ENCODE measurements around the gene TIFAB.

Gene TIFAB

GRCh38 chr5:135466178-135467050, 14.3 kb upstream of the TIFAB start:
- TF ChIP-seq REST (IDR thresholded peaks at IDR 0.05; ENCODE audit: insufficient read depth in 1 of 2, low read depth in 2 of 2, low read length in 2 of 2) (no peak), SIN3A (IDR thresholded peaks at IDR 0.05; ENCODE audit: borderline replicate concordance, insufficient read depth, low read length) (no peak), TAF1 (IDR thresholded peaks at IDR 0.05; ENCODE audit: borderline replicate concordance, insufficient read depth, low read length) (no peak), FOXP2 (optimal IDR thresholded peaks at IDR 0.05; ENCODE audit: borderline replicate concordance, extremely low read depth, extremely low read length, insufficient read depth) (no peak), POLR2AphosphoS5 (IDR thresholded peaks at IDR 0.05; ENCODE audit: low read depth, low read length) (no peak)

DNA sequence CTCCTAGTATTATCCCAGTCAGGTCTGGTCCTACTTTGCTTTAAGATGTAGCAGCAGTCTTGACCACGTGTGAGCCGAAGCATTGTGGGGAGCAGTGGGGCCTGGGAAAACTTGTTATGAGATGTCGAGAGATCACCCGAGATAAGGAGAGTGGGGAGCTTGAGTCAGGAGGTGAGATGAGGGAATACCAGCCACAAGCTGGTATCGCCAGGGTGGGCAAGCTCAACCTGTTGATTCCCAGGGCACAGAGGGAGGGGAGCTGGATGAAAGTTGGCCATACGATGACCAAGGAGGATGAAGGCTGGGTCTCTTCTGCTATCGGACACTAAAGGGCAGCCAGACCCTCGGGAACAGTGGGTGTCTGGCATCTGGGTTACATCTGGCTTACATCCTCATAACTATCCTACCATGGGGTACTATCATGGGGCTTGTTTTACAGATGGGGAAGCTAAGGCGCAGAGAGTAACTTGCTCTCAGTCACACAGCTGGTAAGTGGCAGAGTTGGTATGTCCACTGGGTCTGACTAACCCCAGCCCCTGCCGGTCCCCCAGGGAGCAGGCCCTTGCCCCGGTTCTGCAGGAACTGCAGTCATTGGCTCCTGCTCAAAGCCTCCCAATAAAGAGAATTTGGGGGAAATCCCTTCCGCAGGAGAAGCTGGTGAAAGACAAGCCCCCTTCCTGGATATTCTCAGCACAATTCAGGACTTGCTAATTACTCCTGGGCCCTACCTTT, 13.4 kb upstream of the TIFAB start:
- TF ChIP-seq FOXP2 (optimal IDR thresholded peaks at IDR 0.05; ENCODE audit: borderline replicate concordance, extremely low read depth, extremely low read length, insufficient read depth), result no peak
- TF ChIP-seq REST (IDR thresholded peaks at IDR 0.05; ENCODE audit: insufficient read depth in 1 of 2, low read depth in 2 of 2, low read length in 2 of 2), result no peak
- no peak for TF ChIP-seq TAF1 (IDR thresholded peaks at IDR 0.05; ENCODE audit: borderline replicate concordance, insufficient read depth, low read length)
- TF ChIP-seq POLR2AphosphoS5 (IDR thresholded peaks at IDR 0.05; ENCODE audit: low read depth, low read length), result no peak
- no peak for TF ChIP-seq SIN3A (IDR thresholded peaks at IDR 0.05; ENCODE audit: borderline replicate concordance, insufficient read depth, low read length)

- no peak for TF ChIP-seq POLR2AphosphoS5 (IDR thresholded peaks at IDR 0.05; ENCODE audit: low read depth, low read length)
Observed at GRCh38 chr5:135462304-135462703, 10.2 kb upstream of the TIFAB start.

GRCh38 chr5:135461481-135462151, 9.5 kb upstream of the TIFAB start:
- TF ChIP-seq SIN3A (IDR thresholded peaks at IDR 0.05; ENCODE audit: borderline replicate concordance, insufficient read depth, low read length) (no peak), TAF1 (IDR thresholded peaks at IDR 0.05; ENCODE audit: borderline replicate concordance, insufficient read depth, low read length) (no peak), POLR2AphosphoS5 (IDR thresholded peaks at IDR 0.05; ENCODE audit: low read depth, low read length) (no peak), FOXP2 (optimal IDR thresholded peaks at IDR 0.05; ENCODE audit: borderline replicate concordance, extremely low read depth, extremely low read length, insufficient read depth) (no peak), REST (IDR thresholded peaks at IDR 0.05; ENCODE audit: insufficient read depth in 1 of 2, low read depth in 2 of 2, low read length in 2 of 2) (no peak)

GRCh38 chr5:135460246-135461033, 8.3 kb upstream of the TIFAB start:
- TF ChIP-seq REST (IDR thresholded peaks at IDR 0.05; ENCODE audit: insufficient read depth in 1 of 2, low read depth in 2 of 2, low read length in 2 of 2) (no peak), FOXP2 (optimal IDR thresholded peaks at IDR 0.05; ENCODE audit: borderline replicate concordance, extremely low read depth, extremely low read length, insufficient read depth) (no peak), TAF1 (IDR thresholded peaks at IDR 0.05; ENCODE audit: borderline replicate concordance, insufficient read depth, low read length) (no peak), SIN3A (IDR thresholded peaks at IDR 0.05; ENCODE audit: borderline replicate concordance, insufficient read depth, low read length) (no peak), POLR2AphosphoS5 (IDR thresholded peaks at IDR 0.05; ENCODE audit: low read depth, low read length) (no peak)

Measured in PFSK-1 (cell line).